PFSK-1 (cell line): ENCODE results near the gene SLC22A23.

Experiments
- FOXP2 ChIP-seq: optimal IDR thresholded peaks from 2 replicates; pipeline ENCODE3; 2011; ENCODE audit warnings: borderline replicate concordance, control low read depth, inconsistent platforms; ENCODE audit not compliant: insufficient read depth; ENCODE audit errors: extremely low read length, extremely low read depth
- POLR2AphosphoS5 ChIP-seq: IDR thresholded peaks from 2 replicates; pipeline ENCODE4 v1.6.1; 2012; ENCODE audit warnings: low read depth, mild to moderate bottlenecking, control low read depth, low read length, moderate library complexity
- TAF1 ChIP-seq: IDR thresholded peaks from 2 replicates; pipeline ENCODE4 v1.6.1; 2012; ENCODE audit warnings: low read length, control low read depth, borderline replicate concordance; ENCODE audit not compliant: insufficient read depth
- TF ChIP-seq, protein P1 (sequence below), 2 experiments: IDR thresholded peaks; 2 replicates each; pipeline versions ENCODE4 v1.6.1 to v1.8.0; 2011 to 2012; ENCODE audit warnings: low read depth in 2 of 2, low read length in 2 of 2, control low read depth in 1 of 2, inconsistent platforms in 1 of 2, mild to moderate bottlenecking in 1 of 2, moderate library complexity in 1 of 2; ENCODE audit not compliant: insufficient read depth in 1 of 2

DNA sequence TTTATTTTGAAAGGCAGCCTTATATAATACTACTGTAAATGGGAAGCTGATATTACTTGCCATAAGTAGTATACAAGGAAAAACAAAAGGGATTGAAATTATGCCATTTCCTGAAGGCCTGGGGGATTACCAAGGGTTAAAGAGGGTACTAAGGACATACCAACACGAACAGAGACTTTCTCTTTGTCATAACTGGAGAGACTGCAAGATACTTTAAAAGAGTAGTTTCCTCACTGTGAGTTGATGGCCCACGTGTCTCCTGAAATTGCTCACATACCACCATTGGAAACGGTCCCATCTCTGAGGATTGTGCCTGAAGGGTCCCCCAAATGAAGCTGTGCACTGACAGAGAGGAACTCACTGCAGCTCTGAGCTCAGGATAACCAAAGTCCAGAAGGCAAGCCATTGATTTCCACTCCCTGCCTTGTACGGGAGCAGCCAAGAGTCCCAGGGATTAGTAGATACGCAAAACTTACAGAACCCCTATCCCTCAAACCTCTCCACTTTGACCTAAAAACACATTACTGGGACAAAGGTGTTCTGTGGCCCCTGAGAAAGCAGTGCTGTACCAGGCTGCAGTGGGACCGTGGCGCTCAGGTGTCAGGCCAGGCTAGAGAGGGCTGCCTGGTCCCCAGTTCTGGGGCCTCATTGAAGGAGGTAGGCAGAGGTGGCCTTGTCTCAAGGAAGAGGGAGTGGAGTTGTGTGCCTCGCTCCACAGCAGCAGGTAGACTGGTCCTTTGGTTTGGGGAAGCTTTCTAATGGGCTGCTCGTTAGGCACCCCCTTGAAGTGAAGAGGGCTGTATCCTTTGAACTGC lies 182.9 kb downstream of the SLC22A23 start:
- TF ChIP-seq POLR2AphosphoS5 (0 out of 2 replicates have a peak, but pooled peaks have one; percentile 15), FOXP2 (no peak), TAF1 (no peak)
- TF ChIP-seq, protein P1, sequence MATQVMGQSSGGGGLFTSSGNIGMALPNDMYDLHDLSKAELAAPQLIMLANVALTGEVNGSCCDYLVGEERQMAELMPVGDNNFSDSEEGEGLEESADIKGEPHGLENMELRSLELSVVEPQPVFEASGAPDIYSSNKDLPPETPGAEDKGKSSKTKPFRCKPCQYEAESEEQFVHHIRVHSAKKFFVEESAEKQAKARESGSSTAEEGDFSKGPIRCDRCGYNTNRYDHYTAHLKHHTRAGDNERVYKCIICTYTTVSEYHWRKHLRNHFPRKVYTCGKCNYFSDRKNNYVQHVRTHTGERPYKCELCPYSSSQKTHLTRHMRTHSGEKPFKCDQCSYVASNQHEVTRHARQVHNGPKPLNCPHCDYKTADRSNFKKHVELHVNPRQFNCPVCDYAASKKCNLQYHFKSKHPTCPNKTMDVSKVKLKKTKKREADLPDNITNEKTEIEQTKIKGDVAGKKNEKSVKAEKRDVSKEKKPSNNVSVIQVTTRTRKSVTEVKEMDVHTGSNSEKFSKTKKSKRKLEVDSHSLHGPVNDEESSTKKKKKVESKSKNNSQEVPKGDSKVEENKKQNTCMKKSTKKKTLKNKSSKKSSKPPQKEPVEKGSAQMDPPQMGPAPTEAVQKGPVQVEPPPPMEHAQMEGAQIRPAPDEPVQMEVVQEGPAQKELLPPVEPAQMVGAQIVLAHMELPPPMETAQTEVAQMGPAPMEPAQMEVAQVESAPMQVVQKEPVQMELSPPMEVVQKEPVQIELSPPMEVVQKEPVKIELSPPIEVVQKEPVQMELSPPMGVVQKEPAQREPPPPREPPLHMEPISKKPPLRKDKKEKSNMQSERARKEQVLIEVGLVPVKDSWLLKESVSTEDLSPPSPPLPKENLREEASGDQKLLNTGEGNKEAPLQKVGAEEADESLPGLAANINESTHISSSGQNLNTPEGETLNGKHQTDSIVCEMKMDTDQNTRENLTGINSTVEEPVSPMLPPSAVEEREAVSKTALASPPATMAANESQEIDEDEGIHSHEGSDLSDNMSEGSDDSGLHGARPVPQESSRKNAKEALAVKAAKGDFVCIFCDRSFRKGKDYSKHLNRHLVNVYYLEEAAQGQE (IDR thresholded peaks at IDR 0.05; ENCODE audit: insufficient read depth in 1 of 2, low read depth in 2 of 2, low read length in 2 of 2), result no peak
